Globus pallidus (tissue), 1 donor: ENCODE results near the gene PIAS1.

Experiments used
- DNase-seq: peaks from one replicate; pipeline ENCODE4 v3.0.0-alpha.2; 2015; ENCODE audit warnings: low spot score

Gene PIAS1

DNA sequence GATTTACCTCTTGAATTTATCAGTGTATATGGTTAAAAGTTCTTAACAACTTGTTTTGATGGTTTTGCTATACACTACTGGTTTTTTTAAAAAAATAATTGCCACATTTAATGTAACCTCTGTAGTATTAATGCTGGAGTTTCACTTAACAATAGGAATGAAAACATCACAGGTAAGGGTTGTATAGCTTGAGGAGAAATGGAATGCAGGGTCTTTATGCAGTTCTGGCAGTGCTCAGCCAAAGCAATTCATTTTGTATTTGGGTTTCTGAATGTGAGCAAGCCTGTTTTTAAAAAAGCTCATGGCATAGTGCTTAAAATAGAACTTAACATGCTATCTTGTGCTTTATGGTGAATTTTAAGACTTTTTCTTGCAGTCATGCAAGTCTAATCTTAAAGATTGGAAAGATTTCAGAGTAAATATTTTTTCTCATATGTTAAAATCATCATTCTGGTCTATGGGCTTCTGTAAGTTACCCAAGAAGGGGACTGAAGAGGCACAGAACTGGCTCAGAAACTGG lies 8.9 kb downstream of the PIAS1 start:
- no peak for DNase-seq

DNA sequence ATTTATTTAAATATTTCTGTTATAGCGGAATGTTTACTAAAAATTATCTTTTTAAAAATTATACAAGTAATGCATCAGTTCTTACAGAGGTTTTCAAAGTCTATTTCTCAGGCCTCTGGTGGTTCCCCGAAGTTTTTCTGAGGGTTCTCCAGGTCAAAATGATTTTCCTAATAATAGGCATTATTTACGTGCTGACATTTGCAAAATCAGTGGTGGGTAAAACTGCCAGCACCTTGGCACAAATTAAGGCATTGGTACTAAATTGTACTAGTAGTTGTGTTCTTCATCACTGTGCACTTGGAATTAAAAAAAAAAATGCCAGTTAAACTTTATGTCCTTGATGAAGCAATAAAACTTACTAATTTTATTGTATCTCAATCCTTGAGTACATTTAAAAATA lies 9.5 kb downstream of the PIAS1 start:
- DNase-seq = no peak

DNA sequence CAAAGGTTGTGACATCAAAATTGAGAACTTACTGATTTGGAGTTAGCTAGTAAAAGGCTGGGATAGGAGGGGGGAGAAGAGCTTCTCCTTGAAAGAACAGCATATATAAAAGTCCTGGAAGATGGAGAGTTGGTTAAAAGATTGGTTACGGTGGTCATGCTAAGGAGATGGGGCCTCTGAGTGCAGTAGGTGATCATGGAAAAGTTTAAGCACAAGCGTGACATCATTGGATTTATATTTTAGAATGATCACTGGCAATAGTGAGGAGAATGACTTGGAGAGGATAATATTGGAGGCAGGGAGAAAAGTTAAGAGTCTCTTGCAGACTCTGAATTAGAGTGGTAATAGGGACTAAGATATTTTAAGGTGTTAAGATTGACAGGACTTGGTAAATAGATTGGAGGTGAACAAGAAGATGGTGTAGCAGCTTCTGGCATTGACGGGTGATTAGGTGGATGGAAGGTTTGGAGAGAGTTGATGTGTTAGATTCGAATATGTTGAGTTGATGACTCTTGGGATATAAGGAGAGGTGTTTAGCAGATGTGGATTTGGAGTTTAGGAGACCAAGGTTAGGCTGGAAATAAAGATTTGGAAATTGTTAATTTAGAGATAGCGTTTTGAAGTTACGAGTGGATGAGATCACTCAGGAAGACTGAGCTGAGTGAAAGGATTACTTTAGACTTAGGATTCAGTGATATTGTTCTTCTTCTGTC lies 19.6 kb downstream of the PIAS1 start:
- DNase-seq = no peak

DNA sequence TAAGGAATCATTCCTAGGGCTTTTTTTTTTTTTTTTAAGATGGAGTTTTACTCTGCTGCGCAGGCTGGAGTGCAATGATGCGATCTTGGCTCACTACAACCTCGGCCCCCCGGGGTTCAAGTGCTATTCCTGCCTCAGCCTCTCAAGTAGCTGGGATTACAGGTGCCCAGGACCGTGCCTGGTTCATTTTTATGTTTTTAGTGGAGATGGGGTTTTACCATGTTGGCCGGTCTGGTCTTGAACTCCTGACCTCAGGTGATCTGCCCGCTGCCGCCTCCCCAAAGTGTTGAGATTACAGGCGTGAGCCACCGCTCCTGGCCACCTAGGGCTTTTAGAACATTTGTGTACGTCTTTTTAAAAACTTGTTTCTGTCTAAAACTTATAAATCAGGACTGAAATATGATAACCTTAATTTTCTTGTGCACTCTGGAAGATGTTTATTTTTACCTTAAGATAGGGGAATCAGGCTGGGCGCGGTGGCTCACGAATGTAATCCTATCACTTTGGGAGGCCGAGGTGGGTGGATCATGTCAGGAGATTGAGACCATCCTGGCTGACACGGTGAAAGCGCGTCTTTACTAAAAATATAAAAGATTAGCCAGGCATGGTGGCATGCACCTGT lies 21.8 kb downstream of the PIAS1 start:
- DNase-seq = no peak

DNA sequence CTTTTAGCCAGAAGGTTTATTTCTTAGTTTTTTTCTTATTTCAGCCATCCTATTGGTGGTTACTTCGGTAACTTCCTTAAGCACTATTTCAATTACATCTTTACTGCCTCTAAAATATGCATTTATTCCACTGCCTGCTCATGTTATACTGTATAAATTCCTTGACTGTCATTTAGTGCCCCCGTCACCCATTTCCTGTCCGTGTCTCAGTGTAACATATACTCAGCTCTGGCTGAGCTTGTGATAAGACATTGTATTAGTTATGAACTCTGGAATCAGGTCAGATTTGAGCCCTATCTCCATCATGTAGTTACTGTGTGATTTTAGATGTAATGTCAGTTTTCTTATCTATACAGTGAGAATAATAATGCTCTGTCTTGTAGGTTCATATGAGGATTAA lies 24.2 kb downstream of the PIAS1 start:
- DNase-seq = no peak

DNA sequence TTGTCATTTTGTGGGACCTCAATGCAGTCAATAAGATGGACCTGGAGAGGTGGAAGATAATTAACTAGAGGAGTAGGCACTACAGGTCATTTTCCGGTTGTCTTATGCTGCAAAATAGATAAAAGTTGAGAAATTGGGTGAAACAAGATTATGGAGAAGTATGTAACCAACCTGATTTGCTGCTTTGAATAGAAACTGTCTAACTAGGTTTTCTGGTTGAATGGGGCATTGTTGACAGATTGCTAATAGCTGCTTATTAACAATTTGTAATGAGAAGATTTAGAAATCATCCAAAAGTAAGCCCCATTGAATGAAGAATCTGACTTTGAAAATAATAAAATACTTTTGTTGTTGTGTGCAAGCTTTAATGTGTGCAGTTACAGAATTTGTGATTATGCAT lies 26.2 kb downstream of the PIAS1 start:
- no peak for DNase-seq

DNA sequence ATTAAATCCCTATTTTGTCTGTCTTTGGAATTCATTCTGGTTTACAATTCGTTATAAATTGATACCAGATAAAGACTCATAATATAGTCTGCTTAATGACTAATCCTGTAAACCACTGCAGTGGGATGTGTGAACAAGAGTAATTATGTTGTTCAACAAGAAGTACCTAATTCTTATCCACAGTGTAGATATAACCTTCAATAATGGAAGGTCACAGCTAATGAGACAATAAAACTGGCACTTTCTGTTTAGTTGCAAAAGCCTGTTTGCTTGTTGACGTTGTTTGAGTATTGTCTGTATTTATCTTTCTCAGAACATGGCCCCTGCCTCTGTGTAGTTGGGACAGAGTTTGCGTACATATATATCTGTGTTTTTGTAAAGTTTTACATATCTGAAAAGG lies 26.7 kb downstream of the PIAS1 start:
- no peak for DNase-seq

DNA sequence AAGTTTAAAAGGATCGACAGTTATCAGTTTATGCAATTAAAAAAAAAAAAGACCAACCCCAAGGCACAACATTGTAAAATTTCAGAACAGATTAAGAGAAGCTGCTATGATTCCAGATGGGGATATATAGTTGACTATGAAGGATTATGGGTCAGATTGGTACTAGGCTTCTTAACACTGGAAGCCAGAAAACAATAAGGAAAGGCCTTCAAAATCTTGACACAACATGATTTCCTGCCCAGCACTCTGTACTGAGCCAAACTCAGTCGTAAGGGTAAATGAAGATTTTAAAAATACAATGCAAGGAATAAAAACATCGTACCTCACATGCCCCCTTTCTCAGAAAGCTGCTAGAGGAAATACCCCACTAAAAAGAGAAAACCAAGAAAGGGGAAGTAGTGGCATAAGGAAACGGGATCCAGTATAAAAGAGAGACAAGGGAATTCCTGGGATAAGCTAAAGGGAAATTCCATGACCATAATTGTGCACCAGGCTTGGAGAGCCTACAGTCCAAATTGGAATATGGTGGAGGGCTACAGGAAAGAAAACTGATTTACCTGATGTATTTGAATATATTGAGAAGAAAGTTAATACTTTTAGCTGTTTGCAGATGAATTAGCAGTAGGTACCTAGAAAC lies 27.9 kb downstream of the PIAS1 start:
- no peak for DNase-seq

DNA sequence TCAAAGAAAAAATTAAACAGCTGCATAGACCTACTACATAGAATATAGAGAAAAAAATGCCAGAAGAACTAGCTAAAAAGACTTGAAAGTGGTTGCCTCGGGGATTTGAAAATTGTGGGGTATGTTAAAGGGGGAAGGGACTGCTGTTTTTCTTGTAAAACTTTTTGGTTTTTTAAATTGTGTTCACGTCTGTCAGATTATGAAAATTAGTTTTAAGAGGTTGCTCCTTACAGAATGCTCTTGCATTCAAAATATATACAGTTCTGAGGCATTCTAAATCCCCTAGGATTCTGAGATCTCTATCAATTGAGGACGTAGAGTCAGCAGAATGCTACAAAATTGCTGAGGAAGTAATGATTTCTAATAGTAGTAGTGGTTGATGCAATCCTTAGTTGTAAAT lies 28.6 kb downstream of the PIAS1 start:
- DNase-seq = no peak

DNA sequence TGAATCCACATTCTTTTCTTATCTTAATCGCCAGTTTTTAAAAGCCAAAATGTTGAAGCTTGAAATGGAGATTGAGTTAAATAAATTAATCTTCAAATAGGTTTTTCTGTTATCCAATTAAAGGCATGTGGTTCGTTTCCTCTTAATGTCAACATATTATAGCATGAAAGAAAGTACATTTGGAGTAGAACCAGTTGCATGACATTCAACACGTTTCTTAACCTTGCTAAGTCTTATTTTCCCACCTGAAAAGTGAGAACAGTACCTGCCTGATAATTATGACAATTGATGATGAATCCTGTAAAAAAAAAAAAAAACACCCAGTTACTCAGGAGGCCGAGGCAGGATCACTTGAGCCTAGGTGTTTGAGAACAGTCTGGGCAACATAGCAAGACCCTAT lies 29.3 kb downstream of the PIAS1 start:
- DNase-seq = no peak

DNA sequence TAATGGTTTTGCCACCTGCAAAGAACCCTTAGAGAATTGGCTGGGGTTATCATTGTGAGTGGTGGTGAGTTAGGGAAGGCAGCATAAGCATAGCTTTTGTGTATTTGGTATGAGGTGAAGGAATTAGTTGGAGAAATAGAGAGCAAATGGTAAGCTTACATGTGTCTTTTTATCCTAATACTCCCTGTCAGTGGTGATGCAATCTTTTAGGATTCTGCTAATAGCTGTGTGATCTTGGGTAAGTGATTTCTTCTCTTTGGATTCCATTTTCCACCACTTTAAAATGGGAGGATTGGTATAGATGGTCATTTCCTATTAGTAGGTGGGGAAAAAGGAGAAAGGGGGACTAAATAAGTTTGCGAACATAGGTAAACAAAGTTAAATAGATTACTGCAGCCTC lies 30.9 kb downstream of the PIAS1 start:
- no peak for DNase-seq

DNA sequence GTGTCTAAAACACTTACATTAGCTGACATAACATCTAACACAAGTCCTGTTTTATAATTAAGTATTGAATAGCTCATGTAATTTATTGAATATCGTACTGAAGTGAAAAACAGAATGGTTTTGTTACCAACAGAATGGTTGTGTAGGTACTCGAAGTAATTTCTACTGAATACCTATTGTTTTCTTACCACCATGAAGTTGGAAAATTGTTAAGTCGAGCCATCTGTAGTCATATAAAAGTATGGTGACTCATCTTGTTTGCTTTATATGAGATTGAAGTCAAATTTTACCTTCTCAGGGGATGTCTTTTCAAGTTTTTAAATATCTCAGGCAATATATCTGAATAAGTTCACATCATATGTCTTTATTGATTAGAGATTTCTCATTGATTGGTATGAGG lies 37.6 kb downstream of the PIAS1 start:
- no peak for DNase-seq

DNA sequence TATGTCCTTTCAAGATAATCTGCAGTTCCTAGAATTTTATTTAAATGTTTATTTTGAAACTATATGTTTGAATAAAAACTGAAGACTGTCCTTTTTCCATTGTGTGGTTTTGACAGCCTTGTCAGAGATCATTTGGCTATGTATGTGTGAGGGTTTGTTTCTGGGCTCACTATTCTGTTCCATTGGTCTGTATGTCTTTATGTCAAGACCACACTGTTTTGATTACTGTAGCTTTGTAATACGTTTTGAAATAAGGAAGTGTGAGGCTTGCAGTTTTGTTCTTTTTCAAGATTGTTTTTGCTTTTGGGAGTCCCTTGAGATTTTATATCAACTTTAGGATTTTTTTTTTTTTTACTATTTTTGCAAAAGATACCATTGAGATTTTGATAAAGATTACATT lies 42.0 kb downstream of the PIAS1 start:
- no peak for DNase-seq

DNA sequence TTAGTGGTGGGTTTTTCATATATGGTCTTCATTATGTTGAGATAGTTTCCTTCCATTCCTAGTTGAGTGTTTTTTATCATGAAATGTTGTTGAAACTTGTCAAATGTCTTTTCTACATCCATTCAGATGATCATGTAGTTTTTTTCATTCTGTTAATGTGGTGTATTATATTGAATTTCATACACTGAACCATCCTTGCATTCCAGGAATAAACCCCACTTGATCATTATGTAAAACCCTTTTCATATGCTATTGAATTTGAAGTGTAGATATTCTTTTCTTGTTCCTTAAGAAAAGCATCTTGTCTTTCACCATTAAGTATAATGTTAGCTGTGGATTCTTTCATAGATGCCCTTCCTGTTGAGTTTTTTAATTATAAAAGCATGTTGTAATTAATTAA lies 42.9 kb downstream of the PIAS1 start:
- DNase-seq = no peak

DNA sequence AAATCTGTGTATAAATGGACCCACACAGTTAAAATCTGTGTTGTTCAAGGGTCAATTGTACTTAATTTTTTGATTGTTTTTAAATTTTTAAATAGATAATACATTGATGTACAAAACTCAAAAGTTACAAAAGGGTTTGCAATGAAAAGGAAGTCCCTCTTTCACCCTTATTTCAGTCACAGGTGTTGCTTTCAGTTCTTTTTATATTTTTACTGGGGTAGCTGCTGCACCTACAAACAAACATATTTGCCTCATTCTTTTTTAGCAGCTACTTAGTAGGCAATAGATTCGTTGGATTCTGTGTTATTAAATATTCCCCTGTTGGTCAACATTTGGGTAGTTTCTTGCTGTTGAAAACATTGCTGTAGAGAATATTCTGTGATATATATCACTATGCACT lies 44.4 kb downstream of the PIAS1 start:
- DNase-seq = no peak

DNA sequence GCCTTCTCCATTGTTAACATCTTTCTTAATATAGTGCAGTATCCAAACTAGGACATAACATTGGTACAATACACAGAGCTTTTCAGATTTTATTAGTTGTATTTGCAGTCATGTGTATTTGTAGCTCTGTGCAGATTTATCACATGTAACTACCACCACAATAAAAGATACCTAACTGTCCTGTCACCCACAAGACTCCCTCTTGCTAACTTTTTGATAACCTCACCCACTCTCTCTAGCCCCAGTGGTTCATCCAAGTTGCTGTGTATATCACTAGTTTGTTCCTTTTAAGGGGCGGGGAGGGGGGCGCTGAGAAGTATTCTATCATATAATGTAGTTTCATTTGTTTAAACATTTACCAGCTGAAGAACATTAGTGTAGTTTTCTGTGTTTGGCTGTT lies 46.1 kb downstream of the PIAS1 start:
- no peak for DNase-seq

DNA sequence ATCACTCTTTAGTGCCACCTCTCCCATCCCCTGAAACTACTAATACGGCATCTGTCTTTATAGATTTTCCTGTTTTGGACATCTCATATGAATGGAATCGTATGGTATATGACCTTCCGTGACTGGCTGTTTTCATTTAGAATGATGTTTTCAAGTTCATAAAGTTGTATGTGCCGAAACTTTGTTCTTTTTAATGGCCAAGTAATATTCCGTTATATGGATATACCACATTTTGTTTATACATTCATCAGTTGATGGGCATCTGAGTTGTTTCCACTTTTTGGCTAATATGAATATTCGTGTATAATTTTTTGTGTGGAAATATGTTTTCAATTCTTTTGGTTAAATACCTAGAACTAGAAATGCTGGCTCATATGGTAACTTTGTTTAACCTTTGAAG lies 49.5 kb downstream of the PIAS1 start:
- DNase-seq = no peak

DNA sequence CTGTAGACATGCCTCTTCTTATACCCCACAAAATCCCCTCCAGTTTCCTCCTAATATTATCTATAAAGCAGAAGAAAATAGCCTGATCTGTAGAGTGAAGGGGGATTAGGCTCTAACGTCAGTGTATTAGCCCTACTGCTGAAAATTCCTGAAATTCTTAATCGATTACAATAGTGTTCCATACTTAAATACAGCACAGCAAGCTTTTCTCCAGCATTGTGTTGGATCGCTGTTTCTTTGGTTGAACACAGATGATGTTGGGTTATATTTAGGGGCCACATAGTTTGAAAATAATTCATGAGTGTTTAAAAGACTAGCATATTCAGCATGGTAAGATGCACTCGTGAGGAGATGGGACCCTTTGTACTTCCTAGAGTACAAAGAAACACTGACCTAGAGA lies 52.5 kb downstream of the PIAS1 start:
- no peak for DNase-seq

DNA sequence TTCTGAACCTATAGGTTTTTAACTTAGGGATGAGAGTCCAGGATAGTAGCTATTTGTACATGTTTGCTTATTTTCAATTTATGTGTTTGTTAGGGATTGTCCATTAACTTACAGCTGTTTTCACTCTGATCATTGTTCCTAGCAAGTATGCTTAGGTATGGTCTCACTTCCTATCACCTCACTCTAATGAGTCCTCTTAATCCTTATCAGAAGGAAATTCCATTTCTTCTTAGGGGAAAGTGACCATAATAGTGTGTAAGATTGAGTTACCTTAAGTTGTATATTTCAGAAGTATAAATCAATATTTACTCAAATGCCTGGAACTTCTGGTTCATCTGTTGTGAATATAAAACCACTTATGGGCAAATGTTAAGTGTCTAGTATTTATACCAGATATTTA lies 53.0 kb downstream of the PIAS1 start:
- DNase-seq = no peak

DNA sequence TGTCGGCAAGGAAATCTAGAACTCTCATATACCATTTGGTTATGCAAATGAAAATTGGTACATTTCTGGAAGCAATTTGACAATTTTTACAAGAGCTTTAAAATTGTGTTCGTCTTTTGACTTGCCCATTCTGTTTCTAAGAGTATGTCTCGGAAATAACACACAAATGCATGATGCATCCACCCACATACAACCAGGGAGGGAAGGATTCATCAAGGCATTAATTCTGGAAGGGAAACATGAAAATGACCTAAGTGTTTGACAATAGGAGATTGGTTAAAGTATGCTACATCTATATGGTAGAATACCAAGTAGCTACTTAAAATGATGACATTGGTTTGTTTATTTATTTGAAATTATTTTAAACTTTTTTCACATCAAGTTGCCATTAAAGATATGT lies 58.6 kb downstream of the PIAS1 start:
- DNase-seq = no peak

DNA sequence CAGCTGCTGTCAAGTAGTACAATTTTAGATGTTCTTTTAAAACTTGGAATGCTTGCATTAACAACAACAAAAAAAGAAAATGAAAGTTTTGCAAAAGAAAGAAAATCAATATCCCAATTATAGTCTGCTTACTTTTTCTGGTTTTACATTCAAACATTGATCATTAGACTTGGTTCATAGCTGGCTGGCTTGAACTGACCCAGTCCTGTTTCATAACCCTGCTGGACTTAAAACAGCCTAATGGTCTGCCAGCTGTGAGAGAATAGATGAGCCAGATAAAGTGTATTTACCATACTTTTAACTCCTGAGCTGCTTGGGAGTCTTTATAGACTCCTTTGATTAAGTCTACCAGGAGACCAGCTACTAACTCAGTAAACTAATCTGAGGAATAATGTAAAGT lies 59.2 kb downstream of the PIAS1 start:
- DNase-seq = no peak

DNA sequence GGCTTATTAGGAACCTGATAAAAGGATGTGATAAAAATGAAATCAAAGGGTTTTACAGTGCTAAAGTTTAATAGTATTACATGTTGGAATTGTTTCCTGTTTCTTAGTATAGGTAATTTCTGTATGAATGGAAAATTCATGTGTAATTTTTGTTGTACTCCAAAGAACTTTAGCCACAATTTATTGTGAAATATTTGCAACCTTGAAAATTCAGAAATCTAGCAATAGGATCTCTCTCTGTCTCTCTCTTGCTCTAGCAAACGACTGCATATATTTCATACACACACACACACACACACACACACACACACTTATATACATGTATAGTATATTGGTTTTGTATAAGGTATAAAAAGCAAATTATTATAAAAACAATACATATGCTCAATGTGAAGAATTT lies 59.6 kb downstream of the PIAS1 start:
- DNase-seq = no peak

DNA sequence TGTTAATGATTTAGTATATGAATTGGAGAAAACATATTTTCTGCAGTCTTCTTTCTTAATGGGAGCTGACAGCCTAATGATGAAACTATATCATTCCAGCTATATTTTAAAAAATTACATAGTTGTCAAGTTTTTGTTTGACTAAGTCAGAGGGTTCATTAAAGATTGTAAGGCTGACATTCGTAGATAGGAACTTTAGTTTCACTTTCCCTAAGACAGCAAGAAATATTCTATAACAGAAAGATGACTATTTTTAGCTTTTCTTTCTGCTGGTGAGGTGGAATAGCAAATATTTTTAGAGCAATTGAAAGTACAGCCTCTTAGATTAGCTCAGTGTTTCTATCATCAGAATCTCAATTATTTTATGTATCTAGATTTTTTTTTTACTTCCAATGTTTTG lies 60.2 kb downstream of the PIAS1 start:
- DNase-seq = peak; percentile 3

DNA sequence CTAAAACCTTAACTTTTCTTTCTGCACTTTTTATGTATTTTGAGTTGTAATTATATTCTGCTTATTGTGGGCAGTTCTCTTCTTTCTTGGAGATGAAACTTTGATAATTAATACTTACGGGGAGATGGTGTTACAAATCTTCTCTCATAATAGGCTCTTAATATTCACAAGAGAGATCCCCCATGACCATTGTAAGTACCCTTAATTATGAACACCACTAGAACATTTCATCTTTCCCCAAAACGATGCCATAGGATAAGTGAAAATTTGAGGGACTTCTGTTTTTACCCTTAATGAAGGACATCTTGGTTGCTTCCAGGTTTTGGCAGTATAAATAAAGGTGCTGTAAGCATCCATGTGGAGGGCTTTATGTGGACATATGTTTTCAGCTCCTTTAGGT lies 60.7 kb downstream of the PIAS1 start:
- no peak for DNase-seq
